ENCODE results near the gene RIC1.

The RIC1 gene

DNA sequence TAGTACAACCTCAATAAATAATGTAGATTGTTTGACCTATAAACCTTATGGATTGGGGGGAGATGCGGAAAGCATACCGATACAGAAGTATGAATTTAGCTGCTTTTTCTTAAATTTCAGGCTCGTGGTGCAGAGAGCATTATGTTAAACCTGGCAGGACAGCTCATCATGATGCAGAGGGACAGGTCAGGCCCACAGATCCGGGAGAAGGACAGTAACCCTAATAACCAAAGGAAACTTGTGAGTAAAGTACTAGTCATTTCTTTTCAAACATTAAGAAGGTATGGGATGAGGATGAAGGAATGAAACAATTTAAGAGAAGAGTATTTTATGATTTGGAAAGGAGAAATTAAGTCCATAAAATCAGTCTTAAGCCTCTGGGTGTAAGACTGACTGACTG, 133.5 kb downstream of the RIC1 start:
- Histone ChIP-seq H3K4me3 (replicated peaks; ENCODE audit: insufficient read depth, low read length) (no peak overlapping the region), H3K27me3 (ENCODE audit: insufficient read depth, poor library complexity, severe bottlenecking) (no peaks in the 10 kb centered on the region), H3K27ac (replicated peaks) (no peak overlapping the region)
- TF ChIP-seq, protein P1, sequence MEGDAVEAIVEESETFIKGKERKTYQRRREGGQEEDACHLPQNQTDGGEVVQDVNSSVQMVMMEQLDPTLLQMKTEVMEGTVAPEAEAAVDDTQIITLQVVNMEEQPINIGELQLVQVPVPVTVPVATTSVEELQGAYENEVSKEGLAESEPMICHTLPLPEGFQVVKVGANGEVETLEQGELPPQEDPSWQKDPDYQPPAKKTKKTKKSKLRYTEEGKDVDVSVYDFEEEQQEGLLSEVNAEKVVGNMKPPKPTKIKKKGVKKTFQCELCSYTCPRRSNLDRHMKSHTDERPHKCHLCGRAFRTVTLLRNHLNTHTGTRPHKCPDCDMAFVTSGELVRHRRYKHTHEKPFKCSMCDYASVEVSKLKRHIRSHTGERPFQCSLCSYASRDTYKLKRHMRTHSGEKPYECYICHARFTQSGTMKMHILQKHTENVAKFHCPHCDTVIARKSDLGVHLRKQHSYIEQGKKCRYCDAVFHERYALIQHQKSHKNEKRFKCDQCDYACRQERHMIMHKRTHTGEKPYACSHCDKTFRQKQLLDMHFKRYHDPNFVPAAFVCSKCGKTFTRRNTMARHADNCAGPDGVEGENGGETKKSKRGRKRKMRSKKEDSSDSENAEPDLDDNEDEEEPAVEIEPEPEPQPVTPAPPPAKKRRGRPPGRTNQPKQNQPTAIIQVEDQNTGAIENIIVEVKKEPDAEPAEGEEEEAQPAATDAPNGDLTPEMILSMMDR (IDR thresholded peaks at IDR 0.05; ENCODE audit: insufficient read depth, low read length): no peak
- TF ChIP-seq, protein P2, sequence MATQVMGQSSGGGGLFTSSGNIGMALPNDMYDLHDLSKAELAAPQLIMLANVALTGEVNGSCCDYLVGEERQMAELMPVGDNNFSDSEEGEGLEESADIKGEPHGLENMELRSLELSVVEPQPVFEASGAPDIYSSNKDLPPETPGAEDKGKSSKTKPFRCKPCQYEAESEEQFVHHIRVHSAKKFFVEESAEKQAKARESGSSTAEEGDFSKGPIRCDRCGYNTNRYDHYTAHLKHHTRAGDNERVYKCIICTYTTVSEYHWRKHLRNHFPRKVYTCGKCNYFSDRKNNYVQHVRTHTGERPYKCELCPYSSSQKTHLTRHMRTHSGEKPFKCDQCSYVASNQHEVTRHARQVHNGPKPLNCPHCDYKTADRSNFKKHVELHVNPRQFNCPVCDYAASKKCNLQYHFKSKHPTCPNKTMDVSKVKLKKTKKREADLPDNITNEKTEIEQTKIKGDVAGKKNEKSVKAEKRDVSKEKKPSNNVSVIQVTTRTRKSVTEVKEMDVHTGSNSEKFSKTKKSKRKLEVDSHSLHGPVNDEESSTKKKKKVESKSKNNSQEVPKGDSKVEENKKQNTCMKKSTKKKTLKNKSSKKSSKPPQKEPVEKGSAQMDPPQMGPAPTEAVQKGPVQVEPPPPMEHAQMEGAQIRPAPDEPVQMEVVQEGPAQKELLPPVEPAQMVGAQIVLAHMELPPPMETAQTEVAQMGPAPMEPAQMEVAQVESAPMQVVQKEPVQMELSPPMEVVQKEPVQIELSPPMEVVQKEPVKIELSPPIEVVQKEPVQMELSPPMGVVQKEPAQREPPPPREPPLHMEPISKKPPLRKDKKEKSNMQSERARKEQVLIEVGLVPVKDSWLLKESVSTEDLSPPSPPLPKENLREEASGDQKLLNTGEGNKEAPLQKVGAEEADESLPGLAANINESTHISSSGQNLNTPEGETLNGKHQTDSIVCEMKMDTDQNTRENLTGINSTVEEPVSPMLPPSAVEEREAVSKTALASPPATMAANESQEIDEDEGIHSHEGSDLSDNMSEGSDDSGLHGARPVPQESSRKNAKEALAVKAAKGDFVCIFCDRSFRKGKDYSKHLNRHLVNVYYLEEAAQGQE (IDR thresholded peaks at IDR 0.05; ENCODE audit: insufficient replicate concordance, low read depth): no peak
- TF ChIP-seq POLR2AphosphoS5 (IDR thresholded peaks at IDR 0.05; ENCODE audit: low read depth): no peak
- TF ChIP-seq SPI1 (IDR thresholded peaks at IDR 0.05; ENCODE audit: borderline replicate concordance, low read depth): no peak
- TF ChIP-seq GABPA (IDR thresholded peaks at IDR 0.05; ENCODE audit: low read depth): no peak
- DNase-seq (ENCODE audit: low read depth in 1 of 2, low spot score in 1 of 2): no peak

DNA sequence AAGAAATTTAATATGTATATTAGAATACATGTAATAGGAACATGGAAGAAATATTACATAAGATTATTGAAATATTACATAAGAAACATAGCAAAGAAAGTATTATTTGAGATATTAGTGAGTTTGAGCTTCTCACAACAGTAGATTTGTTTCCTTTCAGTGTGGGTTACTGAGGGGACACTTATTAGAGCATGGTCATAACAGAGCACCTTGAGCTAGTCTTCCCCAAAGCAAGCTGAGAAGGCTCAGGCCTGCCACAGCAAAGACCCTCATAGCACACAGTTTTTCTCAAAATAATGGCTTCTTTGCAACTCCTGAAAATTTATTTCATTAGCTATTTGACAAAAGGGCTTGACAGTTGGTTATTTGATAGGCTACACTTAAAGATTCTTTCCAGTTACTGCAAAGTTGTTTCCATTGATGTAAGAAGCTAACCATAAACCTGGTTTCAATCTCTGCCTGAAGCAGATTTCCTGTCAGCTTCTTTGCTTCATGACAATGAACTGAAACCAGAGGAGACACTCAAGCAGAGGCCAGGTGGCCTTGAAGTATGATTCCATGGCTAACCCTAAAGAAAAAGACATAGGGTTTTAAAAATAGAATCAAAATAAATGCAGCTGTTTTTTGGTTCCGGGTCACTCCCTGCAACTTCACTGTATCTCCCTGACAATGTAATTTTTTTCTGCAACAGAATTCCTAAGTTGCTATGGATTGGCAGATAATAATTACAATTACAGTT, 135.4 kb downstream of the RIC1 start:
- H3K27ac ChIP-seq (replicated peaks): no peak overlapping the region
- H3K4me3 ChIP-seq (replicated peaks; ENCODE audit: insufficient read depth, low read length): no peak overlapping the region
- TF ChIP-seq SPI1 (IDR thresholded peaks at IDR 0.05; ENCODE audit: borderline replicate concordance, low read depth): no peak
- TF ChIP-seq POLR2AphosphoS5 (IDR thresholded peaks at IDR 0.05; ENCODE audit: low read depth): no peak
- no peak for TF ChIP-seq GABPA (IDR thresholded peaks at IDR 0.05; ENCODE audit: low read depth)
- TF ChIP-seq, protein P1 (IDR thresholded peaks at IDR 0.05; ENCODE audit: insufficient read depth, low read length): no peak
- TF ChIP-seq, protein P2 (IDR thresholded peaks at IDR 0.05; ENCODE audit: insufficient replicate concordance, low read depth): no peak
- DNase-seq (ENCODE audit: low read depth in 1 of 2, low spot score in 1 of 2): no peak
- H3K27me3 ChIP-seq (ENCODE audit: insufficient read depth, poor library complexity, severe bottlenecking): no peaks in the 10 kb centered on the region

DNA sequence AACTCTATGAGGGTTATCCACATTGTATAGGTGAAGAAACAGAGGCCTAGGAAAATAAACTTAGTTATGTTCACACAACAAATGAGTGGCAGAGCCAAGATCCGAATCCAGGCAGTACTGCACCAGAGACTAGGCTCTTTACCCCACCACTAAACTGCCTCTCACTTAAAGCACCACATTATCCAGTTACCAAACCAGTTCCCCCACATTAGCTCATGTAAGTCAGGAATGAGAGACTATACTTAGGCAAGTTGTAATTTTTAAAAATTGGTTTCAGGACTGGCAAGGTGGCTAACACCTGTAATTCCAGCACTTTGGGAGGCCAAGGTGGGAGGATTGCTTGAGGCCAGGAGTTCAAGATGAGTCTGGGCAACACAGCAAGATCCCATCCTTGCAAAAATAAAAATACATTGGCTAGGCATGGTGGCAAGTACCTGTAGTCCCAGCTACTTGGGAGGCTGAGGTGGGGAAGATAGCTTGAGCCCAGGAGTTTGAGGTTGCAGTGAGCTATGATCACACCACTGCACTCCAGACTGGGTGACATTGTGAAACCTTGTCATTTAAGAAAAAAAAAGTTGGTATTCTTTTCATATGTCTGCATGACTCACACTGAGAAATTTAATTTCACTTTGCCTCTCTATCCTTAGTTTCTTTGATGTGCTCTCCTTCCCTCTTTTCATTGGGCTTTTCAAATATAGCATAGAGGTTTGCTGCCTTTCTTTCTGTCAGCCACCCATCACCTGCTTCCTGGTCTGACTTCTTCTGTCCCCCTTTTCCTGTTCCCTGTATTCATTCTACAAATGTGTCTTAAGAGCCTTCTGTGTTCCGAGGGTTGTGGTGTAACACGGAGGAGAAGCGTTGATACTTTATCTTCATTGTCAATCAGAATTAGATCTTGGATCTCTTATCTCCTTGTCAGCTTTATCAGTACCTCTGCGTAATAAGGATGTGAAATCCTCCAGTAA, 139.3 kb downstream of the RIC1 start:
- Histone ChIP-seq H3K27me3 (ENCODE audit: insufficient read depth, poor library complexity, severe bottlenecking) (no peaks in the 10 kb centered on the region), H3K27ac (replicated peaks) (no peak overlapping the region), H3K4me3 (replicated peaks; ENCODE audit: insufficient read depth, low read length) (no peak overlapping the region)
- TF ChIP-seq POLR2AphosphoS5 (IDR thresholded peaks at IDR 0.05; ENCODE audit: low read depth): no peak
- TF ChIP-seq GABPA (IDR thresholded peaks at IDR 0.05; ENCODE audit: low read depth): no peak
- TF ChIP-seq, protein P2 (IDR thresholded peaks at IDR 0.05; ENCODE audit: insufficient replicate concordance, low read depth): no peak
- TF ChIP-seq, protein P1 (IDR thresholded peaks at IDR 0.05; ENCODE audit: insufficient read depth, low read length): no peak
- TF ChIP-seq SPI1 (IDR thresholded peaks at IDR 0.05; ENCODE audit: borderline replicate concordance, low read depth): no peak
- no peak for DNase-seq (ENCODE audit: low read depth in 1 of 2, low spot score in 1 of 2)

All from HL-60 (cell line).